C4-2B (cell line): ENCODE results near the gene MINDY4.

Source experiments
- ZFX ChIP-seq: fragments of 450-650 bp; IDR thresholded peaks from 2 replicates; pipeline ENCODE4 v1.6.1; 2017
- TF ChIP-seq, protein P1 (sequence below): fragments of 450-650 bp; conservative IDR thresholded peaks from 2 replicates; pipeline ENCODE4 v1.5.1; 2017; ENCODE audit warnings: mild to moderate bottlenecking

DNA sequence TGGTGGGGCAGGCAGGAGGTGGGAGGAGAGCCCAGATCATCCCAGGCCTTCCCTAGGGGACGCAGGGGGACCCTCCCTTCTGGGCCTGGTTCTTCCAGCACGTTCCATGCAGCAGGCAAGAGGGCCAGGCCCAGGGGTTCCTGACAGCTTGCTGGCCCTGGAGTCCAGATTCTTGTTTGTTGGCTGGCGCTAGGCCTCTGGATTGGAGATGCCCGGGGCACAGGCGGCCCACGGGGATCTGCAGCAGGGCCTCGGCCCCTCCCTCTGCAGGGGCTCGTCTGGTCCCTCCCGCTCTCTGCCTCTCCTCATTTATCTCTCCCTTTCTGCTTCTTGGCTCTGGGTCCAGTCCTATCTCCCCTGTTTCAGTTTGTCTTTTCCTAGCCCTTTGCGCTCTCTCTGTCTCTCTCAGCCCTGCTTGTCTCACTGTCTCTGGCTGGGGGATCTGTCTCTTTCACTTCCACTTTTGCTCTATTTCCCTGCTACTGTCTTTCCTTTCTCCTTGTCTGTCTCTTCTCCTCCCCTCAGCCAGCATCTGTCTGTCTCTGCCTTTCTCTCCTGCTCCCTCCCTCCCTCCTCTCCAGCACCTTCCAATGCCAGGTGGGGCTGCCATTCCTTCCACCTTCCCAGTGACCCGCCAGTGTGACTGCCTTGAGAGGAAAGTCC is 139.3 kb downstream of the MINDY4 start:
- TF ChIP-seq, protein P1, sequence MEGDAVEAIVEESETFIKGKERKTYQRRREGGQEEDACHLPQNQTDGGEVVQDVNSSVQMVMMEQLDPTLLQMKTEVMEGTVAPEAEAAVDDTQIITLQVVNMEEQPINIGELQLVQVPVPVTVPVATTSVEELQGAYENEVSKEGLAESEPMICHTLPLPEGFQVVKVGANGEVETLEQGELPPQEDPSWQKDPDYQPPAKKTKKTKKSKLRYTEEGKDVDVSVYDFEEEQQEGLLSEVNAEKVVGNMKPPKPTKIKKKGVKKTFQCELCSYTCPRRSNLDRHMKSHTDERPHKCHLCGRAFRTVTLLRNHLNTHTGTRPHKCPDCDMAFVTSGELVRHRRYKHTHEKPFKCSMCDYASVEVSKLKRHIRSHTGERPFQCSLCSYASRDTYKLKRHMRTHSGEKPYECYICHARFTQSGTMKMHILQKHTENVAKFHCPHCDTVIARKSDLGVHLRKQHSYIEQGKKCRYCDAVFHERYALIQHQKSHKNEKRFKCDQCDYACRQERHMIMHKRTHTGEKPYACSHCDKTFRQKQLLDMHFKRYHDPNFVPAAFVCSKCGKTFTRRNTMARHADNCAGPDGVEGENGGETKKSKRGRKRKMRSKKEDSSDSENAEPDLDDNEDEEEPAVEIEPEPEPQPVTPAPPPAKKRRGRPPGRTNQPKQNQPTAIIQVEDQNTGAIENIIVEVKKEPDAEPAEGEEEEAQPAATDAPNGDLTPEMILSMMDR, result no peak
- TF ChIP-seq ZFX, result no peak
